Frontal cortex (tissue), 4 donors: ENCODE data around the gene AKTIP. TPM values are rescaled to one million over a fixed set of nuclear protein-coding genes. Genes with fewer than 3 reads are reported as not detected.

Experiments used
- DNase-seq, 2 donors: peaks; one replicate each; pipeline ENCODE4 v3.0.0; 2012; ENCODE audit warnings: low spot score in 2 of 2
- FAIRE-seq: peaks from 2 replicates; lab custom pipeline; 2012; peaks lifted over from hg19 to GRCh38; lab: Jason Lieb, UNC
- small RNA-seq: library from RNA; depleted of rRNA; stranded (forward); fragments of <200 nt; gene quantifications from one replicate; pipeline ENCODE3, GENCODE V24; 2014
- total RNA-seq: library from RNA; depleted of rRNA; stranded (reverse); fragments of >200 nt; gene quantifications from one replicate; pipeline ENCODE4 v1.2.3, GENCODE V29; 2014
- donor health status: control.
- donor health status: control.
- donor health status: control.

AKTIP gene
- total RNA-seq, 1 donor from 2014 or later: 43.2 TPM

- FAIRE-seq (no peak), DNase-seq (no peak)
Measured at GRCh38 chr16:53492503-53492902, 10.5 kb downstream of the AKTIP start.

- no peak for FAIRE-seq
Measured at GRCh38 chr16:53489755-53490154, 13.3 kb downstream of the AKTIP start.

GRCh38 chr16:53486230-53486629 is 16.8 kb downstream of the AKTIP start:
- FAIRE-seq: no peak
- no peak for DNase-seq

More at GRCh38 chr16:53489755-53490154, 13.3 kb downstream of the AKTIP start:
- DNase-seq: no peak

DNA sequence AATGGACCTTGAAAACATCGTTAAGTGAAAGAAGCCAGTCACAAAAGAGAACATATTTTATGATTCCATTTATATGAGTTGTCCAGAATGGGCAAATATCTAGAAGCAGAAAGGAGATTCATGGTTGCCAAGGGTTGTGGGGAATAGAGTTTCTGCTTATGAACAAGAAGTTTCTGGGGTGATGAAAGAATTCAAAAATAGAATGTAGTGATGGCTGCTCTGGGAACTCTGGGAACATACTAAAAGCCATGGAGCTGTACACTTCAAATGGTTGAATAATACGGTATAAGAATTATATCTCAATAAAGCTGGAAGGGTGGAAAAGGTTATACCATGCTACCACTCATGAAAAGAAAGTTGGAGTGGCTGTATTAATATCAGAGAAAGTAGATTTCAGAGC is 18.5 kb downstream of the AKTIP start:
- FAIRE-seq: no peak
- DNase-seq: no peak

GRCh38 chr16:53482123-53482522 is 20.9 kb downstream of the AKTIP start:
- DNase-seq (no peak), FAIRE-seq (no peak)

- FAIRE-seq (no peak), DNase-seq (no peak)
Measured at GRCh38 chr16:53480394-53480793, 22.6 kb downstream of the AKTIP start.

DNA sequence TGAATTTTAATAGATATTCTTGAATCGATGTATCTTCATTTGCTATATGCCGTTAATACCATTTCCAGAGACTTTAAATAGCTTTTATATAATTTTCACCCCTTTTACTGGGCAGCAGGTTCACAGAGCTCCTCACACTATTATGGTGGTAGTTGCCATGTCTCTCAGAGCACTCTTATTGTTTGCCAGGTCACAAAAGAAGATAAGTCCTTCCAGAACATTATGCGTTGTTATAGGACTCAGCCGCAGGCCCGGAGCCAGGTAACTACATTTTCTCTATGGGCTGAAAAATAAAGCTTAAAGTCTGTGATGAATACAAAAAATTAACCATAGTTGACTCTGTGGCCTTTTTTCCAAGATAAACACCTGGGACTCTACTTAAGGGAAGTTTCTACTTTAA is 24.0 kb downstream of the AKTIP start:
- no peak for FAIRE-seq
- no peak for DNase-seq

GRCh38 chr16:53476867-53477266 is 26.1 kb downstream of the AKTIP start:
- DNase-seq: no peak
- no peak for FAIRE-seq

GRCh38 chr16:53465606-53466280 is 37.3 kb downstream of the AKTIP start:
- no peak for FAIRE-seq

DNA sequence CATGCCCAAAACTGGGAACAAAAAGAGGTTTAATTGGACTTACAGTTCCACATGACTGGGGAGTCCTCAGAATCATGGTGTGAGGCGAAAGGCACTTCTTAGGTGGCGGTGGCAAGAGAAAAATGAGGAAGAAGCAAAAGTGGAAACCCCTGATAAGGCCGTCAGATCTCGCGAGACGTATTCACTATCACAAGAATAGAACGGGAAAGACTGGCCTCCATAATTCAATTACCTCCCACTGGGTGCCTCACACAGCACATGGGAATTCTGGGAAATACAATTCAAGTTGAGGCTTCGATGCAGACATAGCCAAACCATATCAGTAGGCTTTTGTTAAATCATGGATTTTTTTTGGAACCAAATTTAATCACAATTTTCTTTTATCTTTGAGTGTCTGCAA is 44.4 kb downstream of the AKTIP start:
- no peak for FAIRE-seq

More at GRCh38 chr16:53465606-53466280, 37.3 kb downstream of the AKTIP start:
- DNase-seq: no peak

DNA sequence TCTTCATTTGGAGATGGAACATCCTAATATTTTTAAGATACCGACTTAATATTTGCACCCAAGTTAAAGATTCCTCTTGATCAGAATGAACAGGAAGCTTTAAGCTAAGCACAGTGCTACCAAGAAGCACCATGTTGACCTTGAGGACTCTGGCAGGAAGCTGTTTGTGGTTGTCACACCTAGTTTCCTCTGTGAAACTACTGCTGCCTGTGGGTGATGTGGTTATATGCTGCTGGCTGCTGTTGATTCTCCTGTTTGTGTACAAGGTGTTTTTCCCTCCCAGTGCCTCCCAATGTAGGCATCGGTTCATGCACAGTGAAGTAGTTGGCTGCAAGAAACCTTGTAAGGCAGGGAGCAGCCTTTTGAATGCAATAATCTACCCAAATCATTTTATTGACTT is 45.3 kb downstream of the AKTIP start:
- no peak for FAIRE-seq

More for the DNA sequence above, 44.4 kb downstream of the AKTIP start:
- no peak for DNase-seq

DNA sequence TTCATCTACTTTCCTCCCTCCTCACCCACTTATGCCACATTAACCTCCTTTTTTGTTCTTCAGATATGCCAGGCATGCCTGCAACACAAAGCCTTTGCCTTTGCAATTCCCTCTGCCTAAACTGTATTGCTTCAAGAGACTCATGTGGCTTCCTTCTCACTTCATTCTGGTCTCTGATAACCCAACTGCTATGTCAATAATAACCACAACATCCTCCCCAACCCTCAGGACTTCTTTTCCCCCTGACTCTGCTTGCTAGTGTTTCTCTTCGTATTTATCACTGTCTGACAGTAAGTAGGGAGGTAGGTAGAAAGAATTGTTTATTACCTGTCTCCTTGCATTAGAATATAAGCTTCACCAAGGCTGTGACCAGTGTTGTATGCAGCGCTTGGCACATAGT is 46.4 kb downstream of the AKTIP start:
- DNase-seq: no peak
- no peak for FAIRE-seq

More for the DNA sequence above, 45.3 kb downstream of the AKTIP start:
- no peak for DNase-seq

DNA sequence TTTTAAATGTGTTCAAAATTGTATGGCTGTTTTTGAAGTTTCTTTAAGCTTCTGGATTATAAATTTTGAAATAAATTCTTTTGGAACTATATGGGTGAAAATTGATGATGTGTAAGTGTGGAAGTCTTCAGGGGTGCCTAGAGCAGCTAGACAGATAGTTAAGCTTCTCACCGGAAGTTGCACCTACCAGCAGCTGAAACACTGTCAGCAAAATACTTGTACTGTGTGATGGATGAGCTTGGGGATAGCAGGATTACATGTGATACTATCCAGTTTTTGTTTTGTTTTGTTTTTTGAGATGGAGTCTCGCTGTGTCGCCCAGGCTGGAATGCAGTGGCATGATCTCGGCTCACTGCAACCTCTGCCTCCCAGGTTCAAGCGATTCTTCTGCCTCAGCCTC is 49.1 kb downstream of the AKTIP start:
- no peak for FAIRE-seq
- no peak for DNase-seq

DNA sequence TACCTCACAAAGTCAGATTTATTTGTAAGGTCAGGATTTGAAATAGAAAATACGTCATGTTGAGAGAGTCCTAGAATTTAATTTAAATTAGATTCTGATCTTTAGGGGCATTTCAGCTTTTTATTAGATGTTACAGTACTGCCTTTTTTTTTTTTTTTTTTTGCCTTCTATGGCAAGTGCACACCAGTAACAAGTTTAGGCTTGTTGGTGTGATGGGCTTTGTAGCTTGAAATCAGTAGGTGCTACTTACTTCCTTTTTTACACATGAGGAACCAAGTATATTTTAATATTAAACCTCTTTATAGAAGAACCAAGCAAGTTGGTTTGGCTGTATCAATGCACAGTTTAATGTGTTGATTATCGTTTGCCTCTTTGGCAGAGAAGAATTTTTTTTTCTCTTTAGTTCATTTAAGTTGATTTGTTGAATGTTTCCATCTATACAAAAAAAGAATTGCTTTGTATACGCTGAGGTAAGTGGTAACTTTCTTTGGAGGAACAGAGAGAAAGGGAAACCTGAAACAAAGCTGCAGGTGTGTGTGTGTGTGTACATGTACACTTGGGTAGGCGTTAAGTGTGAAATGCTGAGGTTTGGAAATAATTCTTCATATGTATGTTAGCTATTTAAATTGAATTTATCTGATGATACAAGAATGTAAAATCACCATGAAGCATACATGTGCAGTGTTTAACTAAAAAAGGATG is 53.0 kb downstream of the AKTIP start:
- no peak for DNase-seq
- no peak for FAIRE-seq

DNA sequence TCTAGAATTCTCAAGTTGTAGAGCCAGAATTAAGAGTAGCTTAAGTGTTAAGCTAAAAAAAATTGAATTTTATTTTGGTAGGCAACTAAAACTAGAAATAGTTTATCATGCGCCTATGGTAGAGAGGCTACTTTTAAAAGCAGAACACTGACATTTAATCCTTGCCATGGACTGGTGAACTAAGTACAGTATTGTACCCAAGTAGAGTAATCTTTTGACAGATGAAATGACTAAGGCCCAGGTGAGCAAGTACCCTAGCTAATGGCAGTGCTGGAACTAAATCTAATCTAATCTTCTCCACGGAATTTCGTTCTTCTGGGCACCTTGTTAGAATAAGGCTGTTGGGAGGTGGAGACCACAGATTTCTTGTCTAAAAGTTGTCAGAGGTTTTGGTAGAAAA is 56.9 kb downstream of the AKTIP start:
- DNase-seq: no peak
- FAIRE-seq: no peak

- FAIRE-seq (no peak), DNase-seq (no peak)
Measured at GRCh38 chr16:53445534-53445933, 57.5 kb downstream of the AKTIP start.

Small RNA genes within 50 kb of the gene (small RNA-seq; reads per million reads assigned to genes)
- not detected for gene RNU6-1153P

Other genes starting within 250 kb of the AKTIP start
- 88.5 TPM for gene RBL2, start 68.7 kb downstream of the AKTIP start, total RNA-seq
- 24.1 TPM for gene RPGRIP1L, start 200.7 kb upstream of the AKTIP start, total RNA-seq
- 97.8 TPM for gene FTO, start 200.9 kb upstream of the AKTIP start, total RNA-seq